Astrocyte (in vitro differentiated cells and primary cell): ENCODE data around the gene CSMD2. TPM values are rescaled to one million over a fixed set of nuclear protein-coding genes. Genes with fewer than 3 reads are reported as not detected.

Experiments used
- DNase-seq: peaks from one replicate; pipeline ENCODE4 v3.0.0-alpha.2; 2010; ENCODE audit warnings: low read depth
- FAIRE-seq: peaks from 2 replicates; lab custom pipeline; 2011; peaks lifted over from hg19 to GRCh38; lab: Jason Lieb, UNC
- H2AFZ ChIP-seq: 2 replicates; pipeline ENCODE4 v1.6.0; 2012; ENCODE audit warnings: low read depth, low read length, inconsistent platforms
- H3K27ac ChIP-seq: 2 replicates; pipeline ENCODE4 v1.5.1; 2011; ENCODE audit warnings: low read depth, low read length, inconsistent platforms
- H3K27me3 ChIP-seq: 2 replicates; pipeline ENCODE4 v1.6.0; 2011; ENCODE audit warnings: low read length, inconsistent platforms; ENCODE audit not compliant: insufficient read depth
- H3K36me3 ChIP-seq: 2 replicates; pipeline ENCODE4 v1.5.1; 2011; ENCODE audit warnings: low read length, inconsistent platforms; ENCODE audit not compliant: insufficient read depth
- H3K4me1 ChIP-seq: 2 replicates; pipeline ENCODE4 v1.5.1; 2011; ENCODE audit warnings: low read length, inconsistent platforms; ENCODE audit not compliant: insufficient read depth
- H3K4me2 ChIP-seq: 2 replicates; pipeline ENCODE4 v1.6.0; 2012; ENCODE audit warnings: low read length, inconsistent platforms
- H3K4me3 ChIP-seq: 2 replicates; pipeline ENCODE4 v1.5.1; 2011; ENCODE audit warnings: low read depth, mild to moderate bottlenecking, low read length, inconsistent platforms; ENCODE audit not compliant: insufficient read depth
- H3K79me2 ChIP-seq: 2 replicates; pipeline ENCODE4 v1.6.0; 2012; ENCODE audit warnings: mild to moderate bottlenecking, low read length, inconsistent platforms; ENCODE audit not compliant: insufficient read depth
- H3K9ac ChIP-seq: 2 replicates; pipeline ENCODE4 v1.6.0; 2012; ENCODE audit warnings: mild to moderate bottlenecking, low read length, inconsistent platforms
- H3K9me3 ChIP-seq: 2 replicates; pipeline ENCODE4 v1.5.1; 2012; ENCODE audit warnings: low read depth, mild to moderate bottlenecking, low read length, inconsistent platforms; ENCODE audit not compliant: insufficient read depth
- H4K20me1 ChIP-seq: 2 replicates; pipeline ENCODE4 v1.6.0; 2012; ENCODE audit warnings: low read length, inconsistent platforms; ENCODE audit not compliant: insufficient read depth
- H3K27ac Mint-ChIP-seq: one replicate; pipeline ENCODE4 v1.8.0; 2021; ENCODE audit warnings: mild to moderate bottlenecking, mixed read lengths; ENCODE audit not compliant: unreplicated experiment
- H3K27me3 Mint-ChIP-seq: one replicate; pipeline ENCODE4 v1.8.0; 2021; ENCODE audit warnings: low read depth, mixed read lengths; ENCODE audit not compliant: unreplicated experiment
- H3K36me3 Mint-ChIP-seq: one replicate; pipeline ENCODE4 v1.8.0; 2021; ENCODE audit warnings: low read depth, mixed read lengths; ENCODE audit not compliant: unreplicated experiment
- H3K4me1 Mint-ChIP-seq: one replicate; pipeline ENCODE4 v1.8.0; 2021; ENCODE audit warnings: low read depth, mixed read lengths; ENCODE audit not compliant: unreplicated experiment
- H3K4me3 Mint-ChIP-seq: one replicate; pipeline ENCODE4 v1.8.0; 2021; ENCODE audit warnings: mild to moderate bottlenecking, moderate library complexity, mixed read lengths; ENCODE audit not compliant: unreplicated experiment
- H3K9me3 Mint-ChIP-seq: one replicate; pipeline ENCODE4 v1.8.0; 2021; ENCODE audit warnings: mild to moderate bottlenecking, mixed read lengths; ENCODE audit not compliant: unreplicated experiment
- CTCF ChIP-seq: IDR thresholded peaks from 2 replicates; pipeline ENCODE4 v1.5.1; 2011; ENCODE audit warnings: low read depth, mild to moderate bottlenecking, inconsistent platforms, low read length, moderate library complexity; ENCODE audit not compliant: insufficient read depth
- EZH2 ChIP-seq: IDR thresholded peaks from 2 replicates; pipeline ENCODE4 v1.6.1; 2012; ENCODE audit warnings: mild to moderate bottlenecking, low read length, inconsistent platforms; ENCODE audit not compliant: insufficient read depth
- total RNA-seq: library from RNA; stranded (reverse); gene quantifications from 2 replicates; pipeline ENCODE4 v1.2.1, GENCODE V29; 2021

Gene CSMD2
- total RNA-seq, 1 donor from 2014 or later: 11.1 TPM

DNA sequence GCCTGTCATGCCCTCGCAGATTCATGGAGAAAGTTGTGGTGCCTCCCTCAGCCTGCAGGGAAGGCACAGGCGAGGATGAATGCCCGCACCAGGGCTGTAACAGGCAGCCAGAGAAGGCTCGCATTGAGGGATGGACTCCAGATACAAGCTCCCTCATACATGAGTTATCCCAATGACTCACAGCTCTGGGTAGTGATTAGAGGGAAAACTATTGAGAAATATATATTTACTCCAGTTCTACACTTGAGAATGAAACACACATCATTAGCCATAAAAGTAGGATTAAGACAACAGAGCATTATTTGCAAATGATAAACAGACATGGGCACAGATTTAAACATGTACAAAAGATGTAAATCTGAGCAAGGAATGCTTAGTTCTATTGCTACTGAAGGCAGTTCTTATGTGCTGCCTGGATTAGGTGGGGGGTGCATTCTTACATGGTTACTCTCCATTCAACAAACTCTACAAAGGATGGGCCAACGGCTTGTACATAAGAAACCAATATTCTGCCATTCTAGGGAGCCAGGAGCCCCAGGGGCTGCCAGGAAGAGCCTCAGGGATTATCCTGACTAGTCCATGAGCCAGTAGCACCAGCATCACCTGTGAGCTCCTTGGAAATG lies 97.9 kb downstream of the CSMD2 start:
- no peak overlapping the region for H3K9ac ChIP-seq
- FAIRE-seq (no peak), DNase-seq (peak; percentile 84)
- H4K20me1 ChIP-seq: peaks cover 55% of the 10 kb centered on the region
- peak overlapping the region; percentile 74 for H3K4me2 ChIP-seq
- TF ChIP-seq CTCF (no peak), EZH2 (no peak)
- no peak overlapping the region for H3K4me3 Mint-ChIP-seq
- peaks cover 36% of the 10 kb centered on the region for H3K4me1 Mint-ChIP-seq
- H3K9me3 ChIP-seq: no peaks in the 10 kb centered on the region
- H3K27ac ChIP-seq: no peak overlapping the region
- no peaks in the 10 kb centered on the region for H3K27me3 Mint-ChIP-seq
- H3K9me3 Mint-ChIP-seq: peaks cover 11% of the 10 kb centered on the region
- H3K27me3 ChIP-seq: no peaks in the 10 kb centered on the region
- no peak overlapping the region for H3K27ac Mint-ChIP-seq
- H3K36me3 ChIP-seq: no peaks in the 10 kb centered on the region
- no peak overlapping the region for H3K4me3 ChIP-seq
- H3K79me2 ChIP-seq: peaks cover 6% of the 10 kb centered on the region
- H3K4me1 ChIP-seq: peaks cover 21% of the 10 kb centered on the region
- no peak overlapping the region for H2AFZ ChIP-seq
- H3K36me3 Mint-ChIP-seq: peaks cover 9% of the 10 kb centered on the region

DNA sequence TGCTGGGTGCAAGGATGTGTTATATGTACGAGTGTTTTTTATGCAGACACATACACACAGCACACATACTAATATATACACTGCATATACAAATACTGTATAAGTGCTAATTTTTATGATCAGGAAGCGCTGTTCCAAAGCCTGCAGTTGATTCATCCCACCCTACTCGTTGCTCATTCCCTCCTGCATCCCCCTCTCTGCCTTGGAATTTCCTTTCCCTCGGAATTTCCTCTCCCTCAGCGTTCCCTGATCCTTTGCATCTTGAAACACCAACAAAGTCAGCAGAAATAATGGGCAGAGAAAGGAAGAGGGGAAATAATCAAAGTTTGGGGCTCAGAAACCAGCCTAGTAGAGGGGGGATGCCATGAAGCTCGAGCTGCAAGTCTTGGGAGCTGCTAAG lies 98.9 kb downstream of the CSMD2 start:
- Mint-ChIP-seq H3K27me3 (no peaks in the 10 kb centered on the region), H3K9me3 (peaks cover 11% of the 10 kb centered on the region), H3K4me3 (no peak overlapping the region), H3K27ac (no peak overlapping the region), H3K36me3 (peaks cover 11% of the 10 kb centered on the region), H3K4me1 (peaks cover 36% of the 10 kb centered on the region)
- peak overlapping the region; percentile 74 for H3K4me2 ChIP-seq
- H3K27me3 ChIP-seq: no peaks in the 10 kb centered on the region
- H3K4me3 ChIP-seq: no peak overlapping the region
- H3K36me3 ChIP-seq: no peaks in the 10 kb centered on the region
- no peak for DNase-seq
- no peaks in the 10 kb centered on the region for H3K9me3 ChIP-seq
- no peak for TF ChIP-seq CTCF
- TF ChIP-seq EZH2: no peak
- H3K9ac ChIP-seq: no peak overlapping the region
- no peak overlapping the region for H3K27ac ChIP-seq
- H3K79me2 ChIP-seq: peaks cover 10% of the 10 kb centered on the region
- no peak overlapping the region for H2AFZ ChIP-seq
- no peak for FAIRE-seq
- peaks cover 21% of the 10 kb centered on the region for H3K4me1 ChIP-seq
- peaks cover 63% of the 10 kb centered on the region for H4K20me1 ChIP-seq

DNA sequence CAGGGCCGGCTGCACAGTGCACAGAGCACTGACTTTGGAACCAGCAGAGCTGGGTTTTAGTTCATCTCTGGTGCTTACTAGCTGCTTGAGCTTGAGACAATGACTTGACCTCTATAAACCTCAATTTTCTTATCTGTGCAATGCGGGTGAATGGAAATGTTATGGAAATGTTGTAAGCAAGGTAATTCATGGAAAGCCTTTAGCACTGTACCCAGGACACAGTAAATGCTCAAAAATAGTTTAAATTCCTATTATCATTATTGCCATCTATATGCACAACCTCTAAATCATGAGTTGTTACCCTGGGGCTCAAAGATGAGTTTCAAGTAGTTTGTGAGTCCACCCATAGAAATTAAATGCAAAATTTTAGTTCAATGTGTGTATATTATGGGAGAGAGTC lies 99.5 kb downstream of the CSMD2 start:
- Histone ChIP-seq H3K4me1 (peaks cover 21% of the 10 kb centered on the region), H3K36me3 (no peaks in the 10 kb centered on the region), H3K27ac (no peak overlapping the region), H4K20me1 (peaks cover 66% of the 10 kb centered on the region), H3K27me3 (no peaks in the 10 kb centered on the region), H3K9me3 (no peaks in the 10 kb centered on the region), H2AFZ (no peak overlapping the region), H3K4me3 (no peak overlapping the region), H3K4me2 (no peak overlapping the region), H3K79me2 (peaks cover 10% of the 10 kb centered on the region), H3K9ac (no peak overlapping the region)
- no peak overlapping the region for H3K4me3 Mint-ChIP-seq
- H3K9me3 Mint-ChIP-seq: peaks cover 11% of the 10 kb centered on the region
- H3K36me3 Mint-ChIP-seq: peaks cover 11% of the 10 kb centered on the region
- no peak for FAIRE-seq
- H3K4me1 Mint-ChIP-seq: peaks cover 34% of the 10 kb centered on the region
- H3K27me3 Mint-ChIP-seq: no peaks in the 10 kb centered on the region
- TF ChIP-seq CTCF: no peak
- TF ChIP-seq EZH2: no peak
- H3K27ac Mint-ChIP-seq: no peak overlapping the region
- DNase-seq: no peak
